Ishikawa (cell line): ENCODE data around the gene GSTM3.
A peak's percentile ranks its signal among the peaks of the same experiment; 100 is the strongest.

Source experiments
- CEBPB ChIP-seq: IDR thresholded peaks from 2 replicates; pipeline ENCODE4 v1.6.1; 2012
- CREB1 ChIP-seq: IDR thresholded peaks from 2 replicates; pipeline ENCODE4 v1.6.1; 2012; ENCODE audit warnings: low read depth
- EGR1 ChIP-seq: IDR thresholded peaks from 2 replicates; pipeline ENCODE4 v1.6.1; 2012
- EP300 ChIP-seq: IDR thresholded peaks from 2 replicates; pipeline ENCODE4 v1.6.1; 2012; ENCODE audit warnings: borderline replicate concordance
- FOXM1 ChIP-seq: IDR thresholded peaks from 2 replicates; pipeline ENCODE4 v1.6.1; 2012; ENCODE audit warnings: low read depth, borderline replicate concordance
- MAX ChIP-seq: IDR thresholded peaks from 2 replicates; pipeline ENCODE4 v1.6.1; 2012
- NFIC ChIP-seq: IDR thresholded peaks from 2 replicates; pipeline ENCODE4 v1.6.1; 2012
- RAD21 ChIP-seq: IDR thresholded peaks from 2 replicates; pipeline ENCODE4 v1.6.1; 2012; ENCODE audit warnings: low read depth
- REST ChIP-seq: IDR thresholded peaks from 2 replicates; pipeline ENCODE4 v1.6.1; 2012; ENCODE audit warnings: low read depth, mild to moderate bottlenecking
- TAF1 ChIP-seq: IDR thresholded peaks from 2 replicates; pipeline ENCODE4 v1.6.1; 2012; ENCODE audit warnings: low read depth, mild to moderate bottlenecking
- TCF12 ChIP-seq: IDR thresholded peaks from 2 replicates; pipeline ENCODE4 v1.6.1; 2012; ENCODE audit warnings: low read depth
- TEAD4 ChIP-seq: IDR thresholded peaks from 2 replicates; pipeline ENCODE4 v1.6.1; 2012
- YY1 ChIP-seq: IDR thresholded peaks from 2 replicates; pipeline ENCODE4 v1.6.1; 2012; ENCODE audit warnings: low read depth
- ZBTB7A ChIP-seq: IDR thresholded peaks from 2 replicates; pipeline ENCODE4 v1.6.1; 2012; ENCODE audit warnings: low read depth
- TF ChIP-seq, protein P1 (sequence below): IDR thresholded peaks from 2 replicates; pipeline ENCODE4 v1.6.1; 2012

GSTM3 gene

GRCh38 chr1:109730666-109731065 is 10.2 kb downstream of the GSTM3 start:
- no peak for TF ChIP-seq CREB1
- no peak for TF ChIP-seq ZBTB7A
- TF ChIP-seq, protein P1, sequence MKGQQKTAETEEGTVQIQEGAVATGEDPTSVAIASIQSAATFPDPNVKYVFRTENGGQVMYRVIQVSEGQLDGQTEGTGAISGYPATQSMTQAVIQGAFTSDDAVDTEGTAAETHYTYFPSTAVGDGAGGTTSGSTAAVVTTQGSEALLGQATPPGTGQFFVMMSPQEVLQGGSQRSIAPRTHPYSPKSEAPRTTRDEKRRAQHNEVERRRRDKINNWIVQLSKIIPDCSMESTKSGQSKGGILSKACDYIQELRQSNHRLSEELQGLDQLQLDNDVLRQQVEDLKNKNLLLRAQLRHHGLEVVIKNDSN: no peak
- TF ChIP-seq FOXM1: no peak
- no peak for TF ChIP-seq TAF1
- TF ChIP-seq EP300: no peak
- no peak for TF ChIP-seq RAD21
- no peak for TF ChIP-seq EGR1
- no peak for TF ChIP-seq TCF12
- no peak for TF ChIP-seq MAX
- TF ChIP-seq NFIC: no peak
- TF ChIP-seq REST: no peak
- TF ChIP-seq CEBPB: no peak
- TF ChIP-seq TEAD4: no peak
- no peak for TF ChIP-seq YY1

- TF ChIP-seq, protein P1: peak; percentile 74
- no peak for TF ChIP-seq CEBPB
Measured at GRCh38 chr1:109728870-109729269, 12.0 kb downstream of the GSTM3 start.

GRCh38 chr1:109726728-109727373 is 14.0 kb downstream of the GSTM3 start:
- TF ChIP-seq TEAD4 (no peak), RAD21 (no peak), NFIC (no peak), FOXM1 (no peak), EGR1 (no peak), CREB1 (no peak), MAX (no peak), REST (no peak), EP300 (no peak), CEBPB (no peak), YY1 (no peak), TCF12 (no peak), ZBTB7A (no peak), TAF1 (no peak)
- TF ChIP-seq, protein P1: no peak

GRCh38 chr1:109726007-109726406 is 14.8 kb downstream of the GSTM3 start:
- no peak for TF ChIP-seq ZBTB7A

DNA sequence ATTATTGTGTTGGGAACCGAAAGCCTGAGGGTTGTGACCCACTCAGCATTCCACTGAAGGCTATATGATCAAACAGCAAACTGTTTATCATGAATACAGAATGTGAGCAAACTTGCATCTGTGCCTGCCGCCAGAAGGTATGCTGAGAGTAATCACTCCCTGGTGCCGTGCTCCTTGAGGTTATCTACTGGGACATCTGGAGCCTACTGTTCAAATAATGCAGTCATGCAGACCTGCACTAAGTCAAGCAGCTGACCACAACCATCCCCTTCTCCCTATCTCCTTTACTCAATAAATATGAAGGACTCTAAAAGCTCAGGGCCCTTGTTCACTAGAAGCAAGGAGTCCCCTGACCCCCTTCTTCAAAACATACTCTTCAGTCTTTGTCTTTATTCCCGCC is 15.3 kb downstream of the GSTM3 start:
- no peak for TF ChIP-seq TEAD4

DNA sequence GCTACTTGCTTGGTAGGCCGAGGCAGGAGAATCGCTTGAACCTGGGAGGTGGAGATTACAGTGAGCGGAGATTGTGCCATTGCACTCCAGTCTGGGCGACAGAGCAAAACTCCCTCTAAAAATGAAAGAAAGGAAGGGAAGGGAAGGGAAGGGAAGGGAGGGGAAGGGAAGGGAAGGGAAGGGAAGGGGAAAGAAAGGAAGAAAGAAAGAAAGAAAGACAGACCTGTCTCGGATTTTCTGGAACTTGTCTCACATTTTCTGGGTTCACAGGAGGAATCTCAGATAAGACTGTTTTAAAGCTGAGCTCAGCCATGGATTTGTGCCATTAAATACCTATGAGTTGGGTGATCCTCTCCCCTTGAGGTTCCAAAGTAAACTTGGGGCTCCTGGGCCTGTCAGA is 15.9 kb downstream of the GSTM3 start:
- TF ChIP-seq TCF12 (no peak), RAD21 (no peak), NFIC (no peak), TAF1 (no peak), REST (no peak), MAX (no peak), FOXM1 (no peak)
- TF ChIP-seq, protein P1: no peak
